K562 (cell line): ENCODE data around the gene ZNF804A. TPM values are rescaled to one million over a fixed set of nuclear protein-coding genes. Genes with fewer than 3 reads are reported as not detected.

Source experiments
- ATAC-seq: fragments of 200-7000 bp; cut with Tn5 transposase; 3 replicates; pipeline ENCODE4 v1.9.1; 2020; ENCODE audit warnings: moderate library complexity
- BruUV-seq: library from RNA; stranded (reverse); fragments of 400-500 nt; replicated peaks from 2 replicates; lab custom pipeline; 2021; lab: Mats Ljungman, UMichigan
- CTCF ChIA-PET: fragments of 300-600 bp; formaldehyde crosslinking; extraction: SDS; loops from one replicate; lab custom pipeline; 2021; ENCODE audit warnings: low intra/inter-chr PET ratio; lab: Yijun Ruan, JAX
- POLR2A ChIA-PET: fragments of 300-600, 350-650 bp; sonication (Branson Sonifier 250); formaldehyde crosslinking; extraction: SDS; loops from one replicate; lab custom pipeline; 2021; ENCODE audit warnings: antibody characterized with exemption, inconsistent platforms; lab: Yijun Ruan, JAX
- DNase-seq, 4 experiments: peaks; one replicate each; pipeline versions ENCODE4 v3.0.0 to v3.0.0-alpha.2; 2011 to 2018; ENCODE audit warnings: low spot score in 3 of 4, mixed read lengths in 3 of 4; ENCODE audit errors: extremely low read depth in 1 of 4
- FAIRE-seq: peaks from 2 replicates; lab custom pipeline; 2011; peaks lifted over from hg19 to GRCh38; lab: Jason Lieb, UNC
- H2AFZ ChIP-seq: 2 replicates; pipeline ENCODE4 v1.6.0; 2011; ENCODE audit warnings: low read depth, low read length, control low read depth, inconsistent platforms
- H3K27ac ChIP-seq: fragments of 200-600 bp; 3 replicates; pipeline ENCODE4 v1.8.0; 2011; ENCODE audit warnings: low read depth, mild to moderate bottlenecking, control low read depth, inconsistent platforms, low read length, moderate library complexity, mixed read lengths; ENCODE audit errors: extremely low read depth
- H3K27me3 ChIP-seq, 2 experiments: fragments of 300-600 bp in 1 of 2; 2 replicates in 1 of 2; 3 replicates in 1 of 2; pipeline versions ENCODE4 v1.6.0 to v1.8.0; 2011; ENCODE audit warnings: inconsistent platforms in 2 of 2, low read length in 2 of 2, mild to moderate bottlenecking in 1 of 2, mixed read lengths in 1 of 2, moderate library complexity in 1 of 2; ENCODE audit not compliant: control insufficient read depth in 2 of 2, insufficient read depth in 2 of 2
- H3K36me3 ChIP-seq: fragments of 300-600 bp; 3 replicates; pipeline ENCODE4 v1.8.0; 2011; ENCODE audit warnings: mild to moderate bottlenecking, low read length, inconsistent platforms; ENCODE audit not compliant: control insufficient read depth, insufficient read depth
- H3K4me1 ChIP-seq, 2 experiments: fragments of 200-600 bp in 1 of 2; replicated peaks in 1 of 2; 2 replicates in 1 of 2; 3 replicates in 1 of 2; pipeline versions ENCODE4 v1.5.1 to v1.8.0; 2011; ENCODE audit warnings: inconsistent platforms in 2 of 2, low read length in 2 of 2, mild to moderate bottlenecking in 1 of 2, mixed read lengths in 1 of 2, moderate library complexity in 1 of 2; ENCODE audit not compliant: control insufficient read depth in 2 of 2, insufficient read depth in 2 of 2
- H3K4me2 ChIP-seq: 2 replicates; pipeline ENCODE4 v1.6.1; 2011; ENCODE audit warnings: low read length, control low read depth, inconsistent platforms, mixed read lengths; ENCODE audit not compliant: insufficient read depth
- H3K4me3 ChIP-seq: fragments of 200-600 bp; sonication (generic), shearing (Covaris generic); 2 replicates; pipeline ENCODE4 v1.5.1; 2016; ENCODE audit warnings: control low read depth, inconsistent platforms
- H3K79me2 ChIP-seq: fragments of 200-600 bp; 3 replicates; pipeline ENCODE4 v1.8.0; 2011; ENCODE audit warnings: low read length, inconsistent platforms; ENCODE audit not compliant: control insufficient read depth, insufficient read depth
- H3K9ac ChIP-seq, 2 experiments: 2 replicates each; pipeline versions ENCODE4 v1.6.0 to v1.6.1; 2011; ENCODE audit warnings: low read depth in 2 of 2, low read length in 2 of 2, control low read depth in 1 of 2, inconsistent platforms in 1 of 2, mild to moderate bottlenecking in 1 of 2, mixed read lengths in 1 of 2; ENCODE audit not compliant: insufficient read depth in 1 of 2
- H3K9me1 ChIP-seq: one replicate; pipeline ENCODE4 v1.6.0; 2011; ENCODE audit warnings: inconsistent platforms, mild to moderate bottlenecking, low read length, moderate library complexity; ENCODE audit not compliant: control insufficient read depth, insufficient read depth
- H3K9me3 ChIP-seq: replicated peaks from 2 replicates; pipeline ENCODE4 v1.5.1; 2011; ENCODE audit warnings: low read depth, low read length, inconsistent platforms; ENCODE audit not compliant: control insufficient read depth, insufficient read depth
- H4K20me1 ChIP-seq: replicated peaks from 2 replicates; pipeline ENCODE4 v1.6.1; 2011; ENCODE audit warnings: low read length, inconsistent platforms, mixed read lengths; ENCODE audit not compliant: control insufficient read depth, insufficient read depth
- EP400 ChIP-seq: fragments of 450-650 bp; IDR thresholded peaks from 2 replicates; pipeline ENCODE4 v1.6.1; 2017; ENCODE audit warnings: antibody characterized with exemption, mild to moderate bottlenecking, moderate library complexity
- MGA ChIP-seq: fragments of 450-650 bp; IDR thresholded peaks from 2 replicates; pipeline ENCODE4 v1.6.1; 2016; ENCODE audit warnings: mild to moderate bottlenecking, moderate library complexity
- PCBP2 ChIP-seq: fragments of 200-400 bp; formaldehyde crosslinking; IDR thresholded peaks from 2 replicates; pipeline ENCODE4 v1.6.1; 2018; ENCODE audit warnings: low read length, low read depth, mild to moderate bottlenecking, moderate library complexity; ENCODE audit not compliant: poor library complexity, severe bottlenecking
- SIX5 ChIP-seq, 2 experiments: IDR thresholded peaks; 2 replicates each; pipeline ENCODE4 v1.6.1; 2011; ENCODE audit warnings: low read length in 2 of 2, borderline replicate concordance in 1 of 2, low read depth in 1 of 2, mild to moderate bottlenecking in 1 of 2, moderate library complexity in 1 of 2; ENCODE audit not compliant: insufficient read depth in 1 of 2
- STAT5A ChIP-seq: IDR thresholded peaks from 2 replicates; pipeline ENCODE4 v1.6.1; 2012; ENCODE audit warnings: low read length, inconsistent platforms, borderline replicate concordance
- ZNF282 ChIP-seq: sonication (generic); formaldehyde crosslinking; IDR thresholded peaks from 2 replicates; pipeline ENCODE4 v1.8.1; 2023; ENCODE audit warnings: missing genetic modification reagents
- WGBS: fragments of 100-300 bp; shearing (Covaris generic); methylation state at CpG from one replicate; pipeline ENCODE4 v1.1.6; 2016; ENCODE audit warnings: low coverage, mixed read lengths; ENCODE audit not compliant: insufficient coverage; ENCODE audit errors: missing lambda C conversion rate; 5-methylcytosine and 5-hydroxymethylcytosine counted together
- in situ Hi-C: fragments of 300-500 bp; cut with MboI; formaldehyde crosslinking; loops from 4 replicates; pipeline ENCODE4 v1.15.0; 2018; ENCODE audit warnings: inconsistent platforms, mixed read lengths
- intact Hi-C: fragments of 100-400 bp; cut with micrococcal nuclease; formaldehyde crosslinking; loops from 2 replicates; pipeline ENCODE4 v1.14.2; 2022
- polyA plus RNA-seq, 8 experiments: library from polyadenylated mRNA; depleted of rRNA in 4 of 8; stranded (reverse) in 5 of 8; unstranded in 3 of 8; fragments of >200 nt; fragmentation: Nextera tagmentation in 2 of 8; fragmentation: Illumina TruSeq in 1 of 8; extraction: Ambion mirVana in 2 of 8; extraction: Trizol in 1 of 8; gene quantifications; 2 replicates each; pipeline versions ENCODE4 v1.2.1 to v1.2.3, GENCODE V29; 2011 to 2014; ENCODE audit warnings: inconsistent platforms in 1 of 8, missing spikeins in 1 of 8
- total RNA-seq, 7 experiments: library from RNA; depleted of rRNA in 6 of 7; stranded (reverse); fragments of >200 nt in 6 of 7; fragmentation: Illumina TruSeq in 2 of 7; extraction: Trizol in 2 of 7; gene quantifications; 2 replicates each; pipeline versions ENCODE4 v1.2.1 to v1.2.3, GENCODE V29; 2011 to 2021; ENCODE audit warnings: low replicate concordance in 1 of 7

Gene ZNF804A
- total and polyA plus RNA-seq, 9 of the 15 experiments (the other 6 are each of a cell fraction or from before 2014, with no cell fraction given) = 0.01 to 1.2 (median 0.73) TPM

- TF ChIP-seq STAT5A = no peak
- TF ChIP-seq SIX5 (IDR thresholded peaks at IDR 0.05; ENCODE audit: borderline replicate concordance in 1 of 2, insufficient read depth in 1 of 2, low read depth in 1 of 2, low read length in 2 of 2) = no peak
- TF ChIP-seq, all 486 proteins: peak for 0
These were observed 370 bp upstream of the ZNF804A start (continued) for GRCh38 chr2:184598002-184598315.

GRCh38 chr2:184599054-184599871, 934 bp downstream of the ZNF804A start:
- H3K79me2 ChIP-seq = peaks cover 36% of the 10 kb centered on the region
- H3K36me3 ChIP-seq = no peaks in the 10 kb centered on the region
- POLR2A ChIA-PET = interaction anchor here (0.7 kb wide), 1 partner anchor 28 kb away, joined by 3 read pairs; no protein-coding TSS in a partner anchor
- ATAC-seq (peak; percentile 51), FAIRE-seq (no peak), DNase-seq (no peak)
- no peak overlapping the region for H2AFZ ChIP-seq
- peaks cover 0 to 8% of the 10 kb centered on the region in 2 experiments; a peak in 1 of 5 replicates for H3K4me1 ChIP-seq
- H3K4me3 ChIP-seq = peak overlapping the region; percentile 36
- no peaks in the 10 kb centered on the region for H3K9me1 ChIP-seq
- peak overlapping the region; percentile 30; the same call in 2 of the 3 replicates for H3K27ac ChIP-seq
- intact Hi-C loops (no loop called here), in situ Hi-C loops (no loop called here)
- CTCF ChIA-PET = interaction anchor here (0.7 kb wide), 1 partner anchor 1951 kb away, joined by 3 read pairs; no protein-coding TSS in a partner anchor
- BruUV-seq = TSS peak; percentile 62
- peak overlapping the region; percentile 35 for H3K4me2 ChIP-seq
- WGBS = 1% methylated on average over 6 of the region's 7 CpGs
- peak overlapping the region; percentile 45 to 73 for H3K9ac ChIP-seq
- no peaks in the 10 kb centered on the region for H3K27me3 ChIP-seq
- H3K9me3 ChIP-seq = no peaks in the 10 kb centered on the region
- no peaks in the 10 kb centered on the region for H4K20me1 ChIP-seq
- TF ChIP-seq ZNF282 (no peak), MGA (0 out of 2 replicates have a peak, but pooled peaks have one; percentile 13), PCBP2 (no peak), EP400 (0 out of 2 replicates have a peak, but pooled peaks have one; percentile 13)
